ENCODE results near the gene SCN4A. TPM values are rescaled to one million over a fixed set of nuclear protein-coding genes. Genes with fewer than 3 reads are reported as not detected.
"Not testable (repeated sequence)": the region's sequence is repeated elsewhere in the genome, so short reads cannot be mapped to it uniquely, and the experiment has no call there.

Gene SCN4A
- total RNA-seq, 3 donors from 2014 or later (not counting 1 experiment from before 2014, with no cell fraction given), result 0.10 to 0.14 (median 0.14) TPM

DNA sequence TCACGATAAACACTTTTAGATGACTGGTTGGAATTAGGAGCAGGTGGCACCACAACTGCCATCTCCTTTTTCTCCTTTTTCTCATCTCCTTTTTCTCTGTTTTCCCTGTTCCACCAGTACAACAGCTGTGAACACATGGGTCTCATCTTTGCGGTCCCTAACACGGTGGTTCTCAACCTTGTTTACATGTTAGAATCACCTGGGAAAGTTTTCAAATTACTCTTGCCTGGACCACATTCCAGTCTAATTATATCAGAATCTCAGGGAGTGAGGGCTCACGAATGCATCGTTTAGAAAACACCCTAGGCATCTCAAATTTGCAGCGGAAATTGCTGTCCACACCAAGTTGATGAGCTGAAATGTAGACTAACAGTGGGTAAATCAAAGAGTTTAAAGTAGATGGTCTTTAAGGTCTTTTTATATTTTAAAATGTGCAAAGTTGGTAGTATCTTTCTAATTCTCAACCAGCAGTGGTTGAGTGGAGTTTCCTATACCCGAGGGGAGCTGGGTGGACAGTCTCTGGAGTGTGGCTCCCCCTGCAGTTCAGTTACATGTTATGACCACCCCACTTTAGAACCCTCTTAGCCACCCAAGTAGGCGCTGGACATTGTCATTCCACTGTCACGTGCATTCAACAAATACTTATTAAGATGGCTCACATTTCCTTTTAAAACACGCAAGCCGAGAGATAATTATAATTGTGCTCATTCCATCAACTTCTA lies 80.2 kb downstream of the SCN4A start:
- H3K4me3 ChIP-seq (ENCODE audit: low read length); H3K36me3 ChIP-seq (ENCODE audit: control insufficient read depth, insufficient read depth, low read length); H3K4me3 Mint-ChIP-seq; DNase-seq; H3K9me3 Mint-ChIP-seq; ATAC-seq; H3K36me3 Mint-ChIP-seq; H3K27ac Mint-ChIP-seq; intact Hi-C loops (cut with micrococcal nuclease); H3K9me3 ChIP-seq (ENCODE audit: control insufficient read depth, insufficient read depth, low read length); H3K4me1 Mint-ChIP-seq; H3K27me3 Mint-ChIP-seq (ENCODE audit: low read depth in 2 of 2); H3K4me1 ChIP-seq (ENCODE audit: control insufficient read depth, insufficient read depth, low read length); H3K27me3 ChIP-seq (ENCODE audit: control insufficient read depth, insufficient read depth, low read length); H3K27ac ChIP-seq (ENCODE audit: low read length): not testable (repeated sequence)
- 94% methylated on average over 7 of the region's 11 CpGs for WGBS (ENCODE audit: insufficient coverage)

DNA sequence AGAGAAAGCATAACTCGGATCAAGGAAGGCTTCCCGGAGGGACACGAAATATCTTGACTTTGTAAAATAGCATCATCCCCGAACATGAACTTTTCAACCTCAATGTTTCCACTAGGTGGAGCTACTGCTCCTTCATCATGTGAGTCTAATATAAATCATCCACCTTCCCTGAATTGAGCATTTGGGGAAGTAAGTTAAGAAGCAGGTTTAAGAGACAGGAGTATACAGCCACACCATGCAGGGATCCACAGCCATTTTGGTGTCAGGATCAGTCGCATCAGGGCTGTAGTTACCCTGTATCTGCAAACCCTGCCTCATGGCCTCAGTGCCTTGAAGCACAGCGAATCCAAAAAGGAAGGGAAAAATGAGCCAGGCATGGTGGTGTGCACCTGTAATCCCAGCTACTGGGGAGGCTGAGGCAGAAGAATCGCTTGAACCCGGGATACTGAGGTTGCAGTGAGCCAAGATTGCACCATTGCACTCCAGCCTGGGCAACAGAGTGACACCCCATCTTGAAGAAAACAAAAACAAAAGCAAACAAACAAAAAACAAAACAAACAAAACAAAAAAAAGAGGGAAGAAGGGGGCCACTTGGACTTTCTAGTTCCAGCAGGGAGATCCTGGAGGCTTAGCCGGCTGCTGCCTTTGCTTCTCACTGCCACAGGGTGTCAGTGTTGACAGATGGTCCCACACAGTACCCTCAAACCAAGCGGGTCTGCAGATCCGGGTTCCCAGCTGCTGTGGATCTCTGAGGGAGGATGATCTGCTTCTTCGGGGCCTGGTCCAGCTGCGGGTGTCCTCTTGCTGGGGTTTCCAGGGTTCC lies 83.5 kb downstream of the SCN4A start:
- H3K4me1 ChIP-seq (ENCODE audit: control insufficient read depth, insufficient read depth, low read length); intact Hi-C loops (cut with micrococcal nuclease); H3K9me3 Mint-ChIP-seq; H3K27me3 Mint-ChIP-seq (ENCODE audit: low read depth in 2 of 2); H3K4me1 Mint-ChIP-seq; H3K36me3 ChIP-seq (ENCODE audit: control insufficient read depth, insufficient read depth, low read length); H3K4me3 ChIP-seq (ENCODE audit: low read length); H3K27me3 ChIP-seq (ENCODE audit: control insufficient read depth, insufficient read depth, low read length); H3K4me3 Mint-ChIP-seq; H3K27ac Mint-ChIP-seq; H3K27ac ChIP-seq (ENCODE audit: low read length); H3K9me3 ChIP-seq (ENCODE audit: control insufficient read depth, insufficient read depth, low read length); H3K36me3 Mint-ChIP-seq: not testable (repeated sequence)
- TF ChIP-seq, protein P1, sequence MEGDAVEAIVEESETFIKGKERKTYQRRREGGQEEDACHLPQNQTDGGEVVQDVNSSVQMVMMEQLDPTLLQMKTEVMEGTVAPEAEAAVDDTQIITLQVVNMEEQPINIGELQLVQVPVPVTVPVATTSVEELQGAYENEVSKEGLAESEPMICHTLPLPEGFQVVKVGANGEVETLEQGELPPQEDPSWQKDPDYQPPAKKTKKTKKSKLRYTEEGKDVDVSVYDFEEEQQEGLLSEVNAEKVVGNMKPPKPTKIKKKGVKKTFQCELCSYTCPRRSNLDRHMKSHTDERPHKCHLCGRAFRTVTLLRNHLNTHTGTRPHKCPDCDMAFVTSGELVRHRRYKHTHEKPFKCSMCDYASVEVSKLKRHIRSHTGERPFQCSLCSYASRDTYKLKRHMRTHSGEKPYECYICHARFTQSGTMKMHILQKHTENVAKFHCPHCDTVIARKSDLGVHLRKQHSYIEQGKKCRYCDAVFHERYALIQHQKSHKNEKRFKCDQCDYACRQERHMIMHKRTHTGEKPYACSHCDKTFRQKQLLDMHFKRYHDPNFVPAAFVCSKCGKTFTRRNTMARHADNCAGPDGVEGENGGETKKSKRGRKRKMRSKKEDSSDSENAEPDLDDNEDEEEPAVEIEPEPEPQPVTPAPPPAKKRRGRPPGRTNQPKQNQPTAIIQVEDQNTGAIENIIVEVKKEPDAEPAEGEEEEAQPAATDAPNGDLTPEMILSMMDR (IDR thresholded peaks at IDR 0.05), result peak; percentile 65
- 39% methylated on average over 9 of the region's 13 CpGs for WGBS (ENCODE audit: insufficient coverage)
- DNase-seq (peak in 1 of 2 donors; percentile 61), ATAC-seq (peak; percentile 68 to 75 (median 75))

Other genes starting within 250 kb of the SCN4A start
- 10 to 100 TPM; 72.6 to 83.1 (median 78.2) TPM for gene STRADA, start 231.1 kb downstream of the SCN4A start, total RNA-seq
- 10 to 100 TPM; 37.9 to 45.2 (median 41.7) TPM for gene CCDC47, start 199.3 kb downstream of the SCN4A start, total RNA-seq
- gene DDX42, start 198.7 kb downstream of the SCN4A start, total RNA-seq, result 100 to 1,000 TPM in 2 of 3 donors, 10 to 100 TPM in 1; 80.1 to 127 (median 110) TPM
- gene PSMC5, start 145.5 kb downstream of the SCN4A start, total RNA-seq, result 100 to 1,000 TPM in 2 of 3 donors, 10 to 100 TPM in 1; 91.3 to 114 (median 100) TPM
- gene FTSJ3, start 145.3 kb downstream of the SCN4A start, total RNA-seq, result 10 to 100 TPM; 35.2 to 53.5 (median 51.6) TPM
- gene SMARCD2, start 130.2 kb downstream of the SCN4A start, total RNA-seq, result 100 to 1,000 TPM; 131 to 162 (median 139) TPM
- gene CSH2, start 99.2 kb downstream of the SCN4A start, total RNA-seq, result not detected
- gene GH2, start 91.0 kb downstream of the SCN4A start, total RNA-seq, result not detected
- gene CSH1, start 76.3 kb downstream of the SCN4A start, total RNA-seq, result not detected
- not detected for gene CSHL1, start 61.7 kb downstream of the SCN4A start, total RNA-seq
- not detected for gene GH1, start 54.1 kb downstream of the SCN4A start, total RNA-seq
- 10 to 100 TPM; 26.9 to 28.9 (median 27.2) TPM for gene CD79B, start 40.6 kb downstream of the SCN4A start, total RNA-seq
- 1 to 10 TPM in 2 of 3 donors, under 1 TPM in 1; 0.92 to 1.6 (median 1.6) TPM for gene PRR29, start 25.4 kb upstream of the SCN4A start, total RNA-seq
- 10 to 100 TPM; 73.2 to 91.0 (median 78.0) TPM for gene ICAM2, start 47.7 kb upstream of the SCN4A start, total RNA-seq
- 10 to 100 TPM; 52.9 to 90.5 (median 67.2) TPM for gene ERN1, start 157.2 kb upstream of the SCN4A start, total RNA-seq